ENCODE results near the gene IQCB1.
"Not testable (repeated sequence)": the region's sequence is repeated elsewhere in the genome, so short reads cannot be mapped to it uniquely, and the experiment has no call there.

The IQCB1 gene

DNA sequence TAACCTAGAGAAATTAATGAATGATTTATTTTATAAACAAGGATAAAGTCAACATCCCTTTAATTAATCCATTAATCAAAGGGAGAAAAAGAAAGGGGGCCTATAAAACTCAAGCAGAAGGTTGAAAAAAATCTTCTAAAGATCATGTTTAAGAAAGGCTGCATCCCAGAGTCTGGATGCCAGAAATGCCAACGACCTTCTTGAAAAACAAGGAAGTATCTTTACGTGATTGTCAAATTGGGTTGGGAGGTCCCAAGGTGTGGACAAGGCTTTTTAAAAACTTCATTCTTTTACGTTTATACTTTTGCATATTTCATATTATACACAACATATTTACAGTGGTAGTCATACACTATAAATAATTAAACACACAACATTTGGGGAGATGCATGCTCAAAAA, 86.9 kb downstream of the IQCB1 start:
- DNase-seq (ENCODE audit: low read depth): no peak

DNA sequence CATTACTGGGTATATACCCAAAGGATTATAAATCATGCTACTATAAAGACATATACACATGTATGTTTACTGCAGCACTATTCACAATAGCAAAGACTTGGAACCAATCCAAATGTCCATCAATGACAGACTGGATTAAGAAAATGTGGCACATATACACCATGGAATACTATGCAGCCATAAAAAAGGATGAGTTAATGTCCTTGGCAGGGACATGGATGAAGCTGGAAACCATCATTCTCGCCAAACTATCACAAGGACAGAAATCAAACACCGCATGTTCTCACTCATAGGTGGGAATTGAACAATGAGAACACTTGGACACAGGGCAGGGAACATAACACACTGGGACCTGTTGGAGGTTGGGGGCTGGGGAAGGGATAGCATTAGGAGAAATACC, 91.8 kb downstream of the IQCB1 start:
- not testable (repeated sequence) for DNase-seq (ENCODE audit: low read depth)

GRCh38 chr3:121740896-121741295, 94.0 kb downstream of the IQCB1 start:
- DNase-seq (ENCODE audit: low read depth): no peak

DNA sequence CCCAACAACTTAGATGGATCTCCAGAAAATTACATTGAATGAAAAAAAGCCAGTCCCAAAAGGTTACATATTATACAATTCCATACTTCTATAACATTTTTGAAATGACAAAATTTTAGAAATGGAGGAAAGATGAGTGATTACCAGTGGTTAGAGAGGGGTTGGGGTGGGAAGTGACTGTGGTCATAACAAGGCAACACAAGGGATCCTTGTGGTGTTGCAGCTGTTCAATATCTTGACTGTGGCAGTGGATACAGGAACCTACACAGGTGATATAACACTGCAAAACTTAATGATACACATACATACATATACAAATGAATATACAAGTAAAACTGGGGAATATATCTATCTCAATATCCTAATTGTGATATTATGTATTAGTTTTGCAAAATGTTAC, 95.0 kb downstream of the IQCB1 start:
- DNase-seq (ENCODE audit: low read depth): no peak

DNA sequence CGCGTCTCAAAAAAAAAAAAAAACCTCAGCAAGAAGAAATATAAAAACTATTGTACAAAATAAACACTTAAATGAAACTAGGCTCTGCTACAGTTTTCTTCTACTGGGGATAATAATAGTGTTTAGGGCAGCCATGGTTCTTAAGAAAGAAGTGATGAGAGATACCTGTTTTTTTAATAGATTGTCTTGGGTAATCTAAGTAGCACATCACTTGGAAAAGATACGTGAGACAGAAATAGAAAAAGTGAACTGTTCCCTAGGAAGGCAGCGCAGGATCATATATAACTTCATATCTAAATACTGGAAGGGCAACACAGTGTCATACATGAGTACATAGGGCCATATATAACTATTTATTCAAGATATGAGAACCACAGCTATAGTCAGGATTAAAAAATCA, 97.2 kb downstream of the IQCB1 start:
- no peak for DNase-seq (ENCODE audit: low read depth)

DNA sequence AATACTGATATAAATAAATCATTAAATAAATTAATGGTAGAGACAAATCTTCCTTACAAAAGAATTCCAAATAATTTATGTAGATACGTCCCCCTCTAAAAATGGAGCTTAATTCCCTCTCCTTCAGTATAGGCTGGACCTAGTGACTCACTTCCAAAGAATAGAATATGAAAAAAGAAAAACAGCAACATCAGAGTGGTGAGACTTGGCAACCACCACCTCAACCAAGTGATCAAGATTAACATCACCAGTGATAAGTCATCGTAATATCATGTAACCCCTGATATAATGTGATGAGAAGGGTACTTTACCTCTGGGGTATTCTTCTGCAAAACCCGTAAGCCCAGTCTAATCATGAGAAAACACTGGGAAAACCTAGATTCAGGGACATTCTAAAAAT, 98.7 kb downstream of the IQCB1 start:
- no peak for DNase-seq (ENCODE audit: low read depth)

DNA sequence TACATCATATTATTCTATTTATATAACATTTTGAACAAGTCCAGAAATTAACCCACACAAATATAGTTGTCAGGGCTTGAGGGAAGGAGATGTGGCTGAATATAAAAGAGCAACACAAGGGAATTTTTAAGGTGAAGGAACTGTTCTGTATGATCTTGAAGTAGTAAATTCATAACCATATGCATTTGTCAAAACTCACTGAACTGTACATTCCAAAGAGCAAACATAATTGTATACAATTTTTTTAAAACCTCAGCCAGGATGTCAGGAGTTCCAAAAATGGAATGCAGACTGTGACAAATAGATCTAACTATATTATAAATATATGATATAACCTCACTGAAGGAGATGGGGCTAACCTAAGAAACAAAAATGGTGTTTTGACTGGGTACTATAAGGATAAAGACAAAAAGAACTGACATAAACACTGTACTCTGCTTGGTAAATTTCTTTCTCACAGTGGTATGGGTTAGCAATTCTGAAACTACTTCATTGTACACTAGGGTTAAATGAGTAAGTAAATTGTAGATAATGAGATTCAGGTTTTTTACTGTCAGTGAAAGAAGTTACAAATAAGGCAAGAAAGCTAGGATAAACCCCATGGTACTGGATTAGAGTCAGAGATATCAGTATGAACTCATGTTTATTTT, 99.7 kb downstream of the IQCB1 start:
- DNase-seq (ENCODE audit: low read depth): no peak

DNA sequence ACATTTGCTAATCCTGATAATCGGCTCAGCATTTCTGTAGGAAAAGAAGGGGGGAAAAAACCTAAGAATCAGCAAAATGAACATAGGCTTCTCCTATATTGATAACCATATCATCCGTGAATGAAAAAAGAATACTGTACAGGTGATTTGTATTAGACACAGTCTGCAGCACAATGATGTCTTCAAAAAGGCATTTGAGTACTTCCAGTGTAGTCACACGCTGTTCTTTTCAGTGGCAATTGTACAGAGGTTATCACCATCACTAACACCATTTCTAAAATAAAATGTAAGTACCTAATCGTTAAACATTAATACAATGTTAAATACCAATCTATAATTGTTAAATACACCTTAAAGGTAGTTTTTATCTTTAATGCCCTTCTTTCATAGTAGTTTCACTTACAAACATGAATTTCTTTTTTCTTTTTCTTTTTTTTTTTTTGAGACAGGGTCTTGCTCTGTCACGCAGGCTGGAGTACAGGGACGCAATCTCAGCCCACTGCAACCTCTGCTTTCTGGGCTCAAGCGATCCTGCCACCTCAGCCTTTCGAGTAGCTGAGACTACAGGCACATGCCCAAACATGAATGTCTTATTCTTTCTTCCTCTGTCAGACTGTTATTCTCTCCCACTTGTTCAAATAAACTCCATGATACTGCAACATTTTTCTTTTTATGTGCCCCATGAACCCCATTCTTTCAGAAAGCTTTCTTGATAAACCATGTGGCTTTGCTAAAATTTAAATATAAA, 103.7 kb downstream of the IQCB1 start:
- DNase-seq (ENCODE audit: low read depth): no peak

DNA sequence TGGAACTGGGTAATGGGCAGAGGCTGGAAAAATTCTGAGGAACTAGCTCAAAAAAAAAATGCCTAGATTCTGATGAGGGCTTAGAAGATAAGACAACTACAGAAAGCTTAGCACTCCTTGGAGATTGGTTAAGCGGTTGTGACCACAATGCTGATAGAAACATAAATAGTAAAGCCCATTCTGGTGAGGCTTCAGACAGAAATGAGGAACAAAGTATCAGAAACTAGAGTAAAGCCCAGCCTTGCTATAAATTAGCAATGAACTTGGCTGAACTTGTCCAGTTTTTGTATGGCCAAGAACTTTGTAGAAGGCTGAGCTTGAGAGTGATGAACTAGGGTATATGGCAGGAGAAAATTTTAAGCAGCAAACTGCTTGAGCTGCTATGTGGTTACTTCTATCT, 110.7 kb downstream of the IQCB1 start:
- no peak for DNase-seq (ENCODE audit: low read depth)

DNA sequence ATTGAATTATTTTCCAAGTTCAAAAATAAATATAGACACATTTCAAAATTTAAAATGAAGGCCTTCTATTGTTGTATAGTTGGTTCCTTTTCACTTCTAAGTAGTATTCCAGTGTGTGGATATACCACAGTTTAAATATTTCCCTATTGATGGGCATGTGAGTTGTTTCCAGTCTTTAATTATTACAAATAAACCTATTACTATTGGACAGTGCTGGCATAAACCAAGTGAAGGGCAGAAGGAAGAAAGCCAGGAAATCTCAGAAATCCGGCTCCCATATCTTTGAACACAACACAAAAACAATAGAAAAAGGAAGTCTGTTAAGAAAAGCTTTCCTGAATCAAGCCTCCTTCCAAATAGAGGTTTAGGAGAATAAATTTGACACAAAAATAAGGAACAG, 111.4 kb downstream of the IQCB1 start:
- DNase-seq (ENCODE audit: low read depth): no peak

DNA sequence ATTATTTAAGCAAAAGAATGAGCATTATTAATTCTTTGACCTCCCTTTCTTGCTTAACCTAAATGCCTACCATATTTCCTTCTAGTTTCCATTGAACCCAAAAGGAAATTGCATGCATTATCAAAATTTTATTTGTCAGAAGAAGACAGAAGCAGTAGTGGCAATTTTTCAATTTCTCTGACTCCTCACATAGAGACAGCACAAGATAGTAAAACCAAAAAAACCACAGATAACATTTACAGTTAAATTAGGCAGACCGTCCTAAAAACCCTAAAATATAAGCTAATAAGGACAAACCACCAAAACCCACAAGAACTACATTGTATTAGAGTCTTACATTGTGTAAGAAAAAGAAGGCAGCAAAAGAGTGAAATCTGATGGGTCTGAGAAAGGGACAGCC, 112.4 kb downstream of the IQCB1 start:
- DNase-seq (ENCODE audit: low read depth): no peak

DNA sequence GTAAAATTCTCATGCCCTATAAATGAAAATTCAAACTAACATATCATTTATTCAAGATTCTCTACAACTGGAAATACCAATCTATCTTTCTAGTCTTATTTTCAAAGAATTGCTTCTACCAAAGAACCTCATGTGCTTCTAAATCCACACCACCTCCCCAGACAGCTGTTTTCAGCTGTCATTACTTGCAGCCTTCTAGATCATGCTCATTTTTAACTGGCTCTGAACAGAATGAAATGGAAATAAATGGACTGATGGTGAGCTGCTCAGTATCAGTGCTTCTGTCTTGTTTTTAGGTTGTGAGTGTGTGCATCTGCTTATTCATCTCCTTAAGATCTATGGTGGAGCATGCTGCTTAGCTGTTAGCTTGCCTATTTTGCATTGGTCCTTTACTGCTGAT, 114.7 kb downstream of the IQCB1 start:
- no peak for DNase-seq (ENCODE audit: low read depth)

All from activated gamma-delta T cell treated with anti-CD3 and anti-CD28 coated beads, Interleukin-2, amount 50 U/mL, for 16 hours (primary cell).